ENCODE data around the gene CCDC91. TPM values are rescaled to one million over a fixed set of nuclear protein-coding genes. Genes with fewer than 3 reads are reported as not detected.
"Not testable (repeated sequence)": the region's sequence is repeated elsewhere in the genome, so short reads cannot be mapped to it uniquely, and the experiment has no call there.

CCDC91 gene
- total RNA-seq, 2 donors from 2014 or later: 13.6 to 25.5 TPM

- peaks cover 3 to 8% of the 10 kb centered on the region in 2 donors for H3K9me3 Mint-ChIP-seq
- H3K27ac Mint-ChIP-seq: no peak overlapping the region
- ATAC-seq (no peak), DNase-seq (ENCODE audit: low spot score in 2 of 2) (no peak)
- peaks cover 0 to 4% of the 10 kb centered on the region in 2 donors for H3K36me3 Mint-ChIP-seq
Observed at GRCh38 chr12:28175098-28175589, 15.1 kb upstream of the CCDC91 start.

- Mint-ChIP-seq H3K9me3 (peaks cover 3 to 8% of the 10 kb centered on the region in 2 donors), H3K27ac (no peak overlapping the region), H3K36me3 (peaks cover 0 to 4% of the 10 kb centered on the region in 2 donors)
- no peak for DNase-seq (ENCODE audit: low spot score in 2 of 2)
- ATAC-seq: no peak
Observed at GRCh38 chr12:28176295-28176694, 14.0 kb upstream of the CCDC91 start.

GRCh38 chr12:28177461-28177860, 12.8 kb upstream of the CCDC91 start:
- ATAC-seq (no peak), DNase-seq (ENCODE audit: low spot score in 2 of 2) (no peak)
- H3K27ac Mint-ChIP-seq: no peak overlapping the region
- H3K9me3 Mint-ChIP-seq: peaks cover 3 to 8% of the 10 kb centered on the region in 2 donors
- H3K36me3 Mint-ChIP-seq: peaks cover 0 to 4% of the 10 kb centered on the region in 2 donors

GRCh38 chr12:28177905-28178304, 12.4 kb upstream of the CCDC91 start:
- Mint-ChIP-seq H3K36me3 (peaks cover 0 to 4% of the 10 kb centered on the region in 2 donors), H3K9me3 (peaks cover 1 to 8% of the 10 kb centered on the region in 2 donors)
- ATAC-seq: no peak

GRCh38 chr12:28178775-28179174, 11.5 kb upstream of the CCDC91 start:
- DNase-seq (ENCODE audit: low spot score in 2 of 2): no peak
- Mint-ChIP-seq H3K9me3 (peaks cover 0 to 13% of the 10 kb centered on the region in 2 donors), H3K27ac (no peak overlapping the region), H3K36me3 (peaks cover 4 to 7% of the 10 kb centered on the region in 2 donors)
- ATAC-seq: no peak

More at GRCh38 chr12:28177905-28178304, 12.4 kb upstream of the CCDC91 start:
- no peak overlapping the region for H3K27ac Mint-ChIP-seq
- DNase-seq (ENCODE audit: low spot score in 2 of 2): no peak

GRCh38 chr12:28180786-28181185, 9.5 kb upstream of the CCDC91 start:
- ATAC-seq (no peak), DNase-seq (ENCODE audit: low spot score in 2 of 2) (no peak)
- peaks cover 0 to 14% of the 10 kb centered on the region in 2 donors for H3K9me3 Mint-ChIP-seq
- H3K36me3 Mint-ChIP-seq: peaks cover 4 to 8% of the 10 kb centered on the region in 2 donors
- no peak overlapping the region for H3K27ac Mint-ChIP-seq

- Mint-ChIP-seq H3K9me3 (peaks cover 5 to 22% of the 10 kb centered on the region in 2 donors), H3K36me3 (peaks cover 4 to 28% of the 10 kb centered on the region in 2 donors), H3K27ac (no peak overlapping the region)
- ATAC-seq (no peak), DNase-seq (ENCODE audit: low spot score in 2 of 2) (no peak)
Observed at GRCh38 chr12:28184375-28184774, 5.9 kb upstream of the CCDC91 start.

- H3K9me3 Mint-ChIP-seq: peaks cover 5 to 22% of the 10 kb centered on the region in 2 donors
- DNase-seq (ENCODE audit: low spot score in 2 of 2): no peak
Observed at GRCh38 chr12:28186500-28186899, 3.8 kb upstream of the CCDC91 start.

GRCh38 chr12:28189784-28190320, 404 bp upstream of the CCDC91 start:
- DNase-seq (ENCODE audit: low spot score in 2 of 2): peak in 1 of 2 donors; percentile 13
- Mint-ChIP-seq H3K27ac (peak overlapping the region; percentile 98 to 100), H3K36me3 (peaks cover 28 to 45% of the 10 kb centered on the region in 2 donors), H3K9me3 (peaks cover 5 to 25% of the 10 kb centered on the region in 2 donors)
- no peak for ATAC-seq

More at GRCh38 chr12:28186500-28186899, 3.8 kb upstream of the CCDC91 start:
- Mint-ChIP-seq H3K36me3 (peaks cover 19 to 38% of the 10 kb centered on the region in 2 donors), H3K27ac (no peak overlapping the region)
- no peak for ATAC-seq

GRCh38 chr12:28191051-28192048, 1.1 kb downstream of the CCDC91 start:
- DNase-seq (ENCODE audit: low spot score in 2 of 2) (peak in 1 of 2 donors; percentile 31), ATAC-seq (peak; percentile 42 to 57)
- Mint-ChIP-seq H3K27ac (peak overlapping the region; percentile 99 to 100), H3K9me3 (peaks cover 5 to 31% of the 10 kb centered on the region in 2 donors), H3K36me3 (peaks cover 33 to 54% of the 10 kb centered on the region in 2 donors)

- peak overlapping the region in 1 of 2 donors; percentile 100 for H3K27ac Mint-ChIP-seq
- ATAC-seq (no peak), DNase-seq (ENCODE audit: low spot score in 2 of 2) (no peak)
- peaks cover 33 to 51% of the 10 kb centered on the region in 2 donors for H3K36me3 Mint-ChIP-seq
- peaks cover 4 to 29% of the 10 kb centered on the region in 2 donors for H3K9me3 Mint-ChIP-seq
Observed at GRCh38 chr12:28192125-28192524, 1.9 kb downstream of the CCDC91 start.

GRCh38 chr12:28194621-28195020, 4.4 kb downstream of the CCDC91 start:
- Mint-ChIP-seq H3K36me3 (peaks cover 34 to 35% of the 10 kb centered on the region in 2 donors), H3K9me3 (peaks cover under 1 to 16% of the 10 kb centered on the region in 2 donors)
- DNase-seq (ENCODE audit: low spot score in 2 of 2); ATAC-seq; H3K27ac Mint-ChIP-seq: not testable (repeated sequence)

- ATAC-seq; H3K27ac Mint-ChIP-seq; DNase-seq (ENCODE audit: low spot score in 2 of 2): not testable (repeated sequence)
- peaks cover 5 to 11% of the 10 kb centered on the region in 2 donors for H3K9me3 Mint-ChIP-seq
- H3K36me3 Mint-ChIP-seq: peaks cover 13 to 39% of the 10 kb centered on the region in 2 donors
Observed at GRCh38 chr12:28201136-28201535, 10.9 kb downstream of the CCDC91 start.

GRCh38 chr12:28202374-28203130, 12.3 kb downstream of the CCDC91 start:
- no peak for DNase-seq (ENCODE audit: low spot score in 2 of 2)
- no peak for ATAC-seq
- peaks cover 5 to 11% of the 10 kb centered on the region in 2 donors for H3K9me3 Mint-ChIP-seq
- H3K27ac Mint-ChIP-seq: no peak overlapping the region
- peaks cover 13 to 44% of the 10 kb centered on the region in 2 donors for H3K36me3 Mint-ChIP-seq

GRCh38 chr12:28209782-28210181, 19.5 kb downstream of the CCDC91 start:
- Mint-ChIP-seq H3K27ac (no peak overlapping the region), H3K36me3 (peaks cover 30 to 62% of the 10 kb centered on the region in 2 donors), H3K9me3 (peaks cover 4 to 21% of the 10 kb centered on the region in 2 donors)
- DNase-seq (ENCODE audit: low spot score in 2 of 2) (no peak), ATAC-seq (no peak)

- H3K9me3 Mint-ChIP-seq: peaks cover 4 to 21% of the 10 kb centered on the region in 2 donors
- no peak for ATAC-seq
- no peak for DNase-seq (ENCODE audit: low spot score in 2 of 2)
- H3K36me3 Mint-ChIP-seq: peaks cover 30 to 53% of the 10 kb centered on the region in 2 donors
- H3K27ac Mint-ChIP-seq: no peak overlapping the region
Observed at GRCh38 chr12:28212182-28212581, 21.9 kb downstream of the CCDC91 start.
